Neural crest cell (in vitro differentiated cells): Measurements from ENCODE around the gene UXS1. TPM values are rescaled to one million over a fixed set of nuclear protein-coding genes. Genes with fewer than 3 reads are reported as not detected.

Experiments used
- DNase-seq: peaks from one replicate; pipeline ENCODE4 v3.0.0; 2021; ENCODE audit warnings: low read depth, mixed read lengths, low spot score
- H3K27ac Mint-ChIP-seq: one replicate; pipeline ENCODE4 v1.8.0; 2021; ENCODE audit warnings: mild to moderate bottlenecking, mixed read lengths; ENCODE audit not compliant: unreplicated experiment
- H3K27me3 Mint-ChIP-seq: 2 replicates; pipeline ENCODE4 v1.8.0; 2021; ENCODE audit warnings: low read depth, mild to moderate bottlenecking, mixed read lengths
- H3K36me3 Mint-ChIP-seq: 2 replicates; pipeline ENCODE4 v1.8.0; 2021; ENCODE audit warnings: low read depth, mild to moderate bottlenecking, mixed read lengths
- H3K4me1 Mint-ChIP-seq: 2 replicates; pipeline ENCODE4 v1.8.0; 2021; ENCODE audit warnings: mixed read lengths
- H3K4me3 Mint-ChIP-seq: one replicate; pipeline ENCODE4 v1.8.0; 2021; ENCODE audit warnings: mild to moderate bottlenecking, mixed read lengths
- H3K9me3 Mint-ChIP-seq: 2 replicates; pipeline ENCODE4 v1.8.0; 2021; ENCODE audit warnings: mixed read lengths
- total RNA-seq: library from RNA; stranded (reverse); gene quantifications from 2 replicates; pipeline ENCODE4 v1.2.1, GENCODE V29; 2021
- TF ChIP-seq, protein P1 (sequence below): fragments of 200-600 bp; sonication (generic); conservative IDR thresholded peaks from 2 replicates; pipeline ENCODE4 v1.5.0; 2021; ENCODE audit warnings: antibody characterized with exemption, mild to moderate bottlenecking

Gene UXS1
- total RNA-seq, 1 donor from 2014 or later: 55.4 TPM

DNA sequence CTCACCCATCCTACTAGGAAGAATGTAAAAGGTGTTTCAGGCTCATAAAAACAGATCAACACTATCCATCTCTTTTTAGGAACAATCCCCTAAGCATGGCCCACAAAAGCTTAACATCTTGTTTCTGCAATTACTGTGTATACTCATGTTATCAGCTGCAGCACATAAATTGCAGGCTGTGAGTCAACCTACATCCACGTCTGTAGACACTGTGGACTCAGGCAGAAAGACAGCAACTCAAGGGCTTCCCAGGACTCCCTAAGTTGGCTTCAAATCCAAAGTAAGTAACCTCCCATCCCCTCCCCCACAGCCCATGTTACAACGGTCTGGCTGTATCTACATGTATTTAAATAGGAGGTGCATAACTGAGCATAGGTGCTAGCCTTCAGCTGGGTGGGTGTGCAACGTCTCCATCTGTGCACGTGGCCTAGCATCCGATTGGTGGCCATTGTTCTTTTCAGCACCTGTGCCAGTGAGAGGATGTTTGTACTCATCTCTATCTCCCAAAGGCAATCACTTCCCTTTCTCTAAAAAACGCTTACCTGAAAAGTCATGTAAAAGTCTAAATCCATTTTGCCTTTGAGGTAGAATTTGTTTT is 30.1 kb downstream of the UXS1 start:
- TF ChIP-seq, protein P1, sequence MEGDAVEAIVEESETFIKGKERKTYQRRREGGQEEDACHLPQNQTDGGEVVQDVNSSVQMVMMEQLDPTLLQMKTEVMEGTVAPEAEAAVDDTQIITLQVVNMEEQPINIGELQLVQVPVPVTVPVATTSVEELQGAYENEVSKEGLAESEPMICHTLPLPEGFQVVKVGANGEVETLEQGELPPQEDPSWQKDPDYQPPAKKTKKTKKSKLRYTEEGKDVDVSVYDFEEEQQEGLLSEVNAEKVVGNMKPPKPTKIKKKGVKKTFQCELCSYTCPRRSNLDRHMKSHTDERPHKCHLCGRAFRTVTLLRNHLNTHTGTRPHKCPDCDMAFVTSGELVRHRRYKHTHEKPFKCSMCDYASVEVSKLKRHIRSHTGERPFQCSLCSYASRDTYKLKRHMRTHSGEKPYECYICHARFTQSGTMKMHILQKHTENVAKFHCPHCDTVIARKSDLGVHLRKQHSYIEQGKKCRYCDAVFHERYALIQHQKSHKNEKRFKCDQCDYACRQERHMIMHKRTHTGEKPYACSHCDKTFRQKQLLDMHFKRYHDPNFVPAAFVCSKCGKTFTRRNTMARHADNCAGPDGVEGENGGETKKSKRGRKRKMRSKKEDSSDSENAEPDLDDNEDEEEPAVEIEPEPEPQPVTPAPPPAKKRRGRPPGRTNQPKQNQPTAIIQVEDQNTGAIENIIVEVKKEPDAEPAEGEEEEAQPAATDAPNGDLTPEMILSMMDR: no peak
- peaks cover 3% of the 10 kb centered on the region for H3K36me3 Mint-ChIP-seq
- H3K4me1 Mint-ChIP-seq: peaks cover 35% of the 10 kb centered on the region
- H3K4me3 Mint-ChIP-seq: no peak overlapping the region
- no peak for DNase-seq
- no peak overlapping the region for H3K27ac Mint-ChIP-seq
- no peaks in the 10 kb centered on the region for H3K9me3 Mint-ChIP-seq
- H3K27me3 Mint-ChIP-seq: no peaks in the 10 kb centered on the region

DNA sequence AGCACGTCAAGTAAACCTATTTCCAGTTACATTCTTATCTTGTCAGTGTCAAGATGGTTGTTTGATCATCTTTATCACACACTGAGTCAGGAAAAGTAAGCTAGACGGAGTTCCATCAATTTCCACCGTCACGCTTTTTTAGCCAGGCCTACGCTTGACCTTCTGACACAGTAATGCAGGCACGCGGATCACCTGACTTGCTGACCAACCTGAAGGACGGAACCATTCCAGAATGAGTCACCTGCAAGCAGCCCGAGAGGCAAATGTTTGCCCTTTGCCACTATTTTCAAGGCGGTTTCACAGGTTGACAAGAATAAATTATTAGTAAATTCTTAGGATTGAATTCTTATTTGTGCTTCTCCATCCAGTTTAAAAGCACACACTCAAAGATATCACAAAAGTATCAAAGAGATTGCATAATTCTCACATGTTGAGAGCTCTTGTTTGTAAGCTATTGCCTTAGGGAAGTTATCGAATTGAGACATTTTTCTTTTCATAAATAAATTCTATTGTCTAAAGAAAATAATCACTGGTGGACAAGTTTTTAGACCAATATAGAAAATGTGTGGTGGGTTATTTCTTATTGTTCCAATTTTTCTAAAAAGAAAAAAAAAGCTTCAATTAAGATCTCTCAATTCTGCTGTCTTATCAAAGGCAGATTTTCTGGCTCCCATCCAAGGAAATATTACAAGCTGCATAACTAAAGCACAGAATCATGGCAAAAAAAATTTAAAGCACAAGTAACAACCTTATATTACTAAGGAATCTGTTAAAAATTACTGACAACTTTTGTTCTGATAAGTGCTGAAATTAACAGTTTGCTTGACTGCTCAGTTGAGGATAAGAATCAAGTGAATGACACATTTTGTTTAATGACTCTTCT is 31.9 kb downstream of the UXS1 start:
- DNase-seq: no peak
- Mint-ChIP-seq H3K4me3 (no peak overlapping the region), H3K27me3 (no peaks in the 10 kb centered on the region), H3K36me3 (peaks cover 14% of the 10 kb centered on the region), H3K27ac (no peak overlapping the region), H3K9me3 (peaks cover 3% of the 10 kb centered on the region), H3K4me1 (peaks cover 50% of the 10 kb centered on the region)
- TF ChIP-seq, protein P1: no peak

DNA sequence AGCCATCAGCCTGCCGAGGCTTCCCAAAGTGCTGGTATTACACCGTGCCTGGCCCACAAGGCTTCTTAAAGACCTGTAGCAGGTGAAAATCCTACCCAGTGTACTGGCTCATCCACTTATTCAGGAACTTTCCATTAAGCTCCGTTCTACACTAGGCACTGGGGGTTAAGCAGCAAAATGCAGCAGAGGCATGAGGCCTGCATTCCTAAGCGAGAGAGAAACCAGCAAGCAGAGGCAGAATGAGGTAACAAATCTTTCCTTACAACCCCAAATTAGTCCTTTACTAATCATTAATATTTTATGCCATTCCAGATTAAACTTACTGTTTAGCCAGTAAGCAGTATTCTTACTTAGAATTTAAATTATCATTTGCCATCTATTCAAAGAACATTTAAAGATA is 32.8 kb downstream of the UXS1 start:
- no peak for DNase-seq
- Mint-ChIP-seq H3K4me1 (peaks cover 41% of the 10 kb centered on the region), H3K27me3 (no peaks in the 10 kb centered on the region), H3K9me3 (peaks cover 3% of the 10 kb centered on the region), H3K36me3 (peaks cover 14% of the 10 kb centered on the region), H3K27ac (no peak overlapping the region), H3K4me3 (no peak overlapping the region)
- TF ChIP-seq, protein P1: no peak

DNA sequence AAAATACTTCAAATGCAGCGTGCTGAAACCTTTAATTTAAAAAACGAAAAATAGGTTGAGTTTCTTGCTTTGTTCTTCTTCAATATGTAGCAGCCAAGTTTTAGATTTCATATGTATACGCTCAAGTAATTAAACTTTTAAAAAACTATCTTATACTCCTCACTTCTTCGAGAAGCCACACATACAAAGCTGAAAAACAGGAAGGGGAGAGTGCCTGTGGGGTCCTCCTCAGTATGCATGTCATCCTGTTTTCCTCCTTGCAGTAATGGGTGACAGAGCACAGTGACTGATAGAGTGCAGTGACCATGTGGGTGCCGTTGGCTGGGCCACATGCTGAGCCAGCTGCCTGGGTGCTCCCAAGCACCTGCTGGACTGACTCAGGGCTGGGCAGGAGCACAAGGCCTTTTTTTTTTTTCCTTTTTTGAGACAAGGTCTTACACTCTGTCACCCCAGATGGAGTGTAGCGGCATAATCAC is 33.3 kb downstream of the UXS1 start:
- H3K27ac Mint-ChIP-seq: no peak overlapping the region
- peaks cover 4% of the 10 kb centered on the region for H3K9me3 Mint-ChIP-seq
- peaks cover 37% of the 10 kb centered on the region for H3K4me1 Mint-ChIP-seq
- H3K36me3 Mint-ChIP-seq: peaks cover 20% of the 10 kb centered on the region
- no peak overlapping the region for H3K4me3 Mint-ChIP-seq
- H3K27me3 Mint-ChIP-seq: no peaks in the 10 kb centered on the region
- no peak for DNase-seq
- TF ChIP-seq, protein P1: no peak

DNA sequence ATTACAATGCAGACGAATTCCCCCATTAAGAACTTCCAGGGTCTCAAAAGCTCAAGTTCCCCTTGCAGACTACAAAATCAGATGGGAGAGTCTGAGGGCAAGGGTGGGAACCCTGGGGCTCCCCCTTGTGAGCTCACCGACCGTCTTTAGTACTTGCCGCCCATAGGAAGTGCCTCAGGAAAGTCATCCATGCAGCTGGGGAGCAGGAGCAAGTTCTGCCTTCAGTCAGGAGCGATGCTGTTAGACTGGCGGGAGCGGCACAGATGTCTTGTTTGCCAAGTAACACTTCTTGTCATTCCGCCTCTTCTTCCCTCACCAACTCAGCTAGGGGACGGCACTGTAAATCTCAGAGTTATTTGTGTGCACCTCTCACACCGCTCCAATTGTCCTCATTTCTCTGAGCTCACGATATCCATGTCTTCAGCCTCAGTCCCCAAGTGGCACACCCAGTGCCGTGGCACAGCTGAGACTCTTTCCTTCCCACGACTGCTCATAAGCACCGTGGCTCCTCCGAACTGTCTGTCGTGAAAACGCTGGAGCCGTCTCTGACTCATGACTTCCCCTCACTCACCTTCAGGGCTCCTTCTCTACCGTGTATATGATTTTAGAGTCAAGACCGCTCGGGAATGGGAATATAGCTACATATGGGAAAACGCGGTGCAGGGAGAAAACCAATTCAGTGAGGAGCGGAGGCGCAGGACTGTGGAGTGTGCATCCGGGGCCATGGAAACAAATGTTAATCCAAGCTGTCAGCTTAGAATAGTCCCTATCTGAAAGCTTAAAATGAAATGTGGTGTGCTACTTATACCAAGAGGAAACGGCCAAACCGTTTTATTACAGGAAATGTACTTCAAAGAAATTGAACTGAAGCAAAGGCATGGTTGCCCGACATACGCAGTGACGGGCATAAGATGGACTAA is 34.0 kb downstream of the UXS1 start:
- Mint-ChIP-seq H3K4me1 (peaks cover 30% of the 10 kb centered on the region), H3K36me3 (peaks cover 27% of the 10 kb centered on the region), H3K9me3 (peaks cover 8% of the 10 kb centered on the region), H3K4me3 (no peak overlapping the region), H3K27ac (peak overlapping the region; percentile 5), H3K27me3 (no peaks in the 10 kb centered on the region)
- TF ChIP-seq, protein P1: no peak
- DNase-seq: no peak
